Activated CD4-positive, alpha-beta T cell treated with anti-CD3 and anti-CD28 coated beads, Interleukin-2, amount 10 ng/mL, durations not matched to agents 7 days and 5 days (primary cell): ENCODE data around the gene CFAP46. TPM values are rescaled to one million over a fixed set of nuclear protein-coding genes. Genes with fewer than 3 reads are reported as not detected.

Source experiments
- CTCF ChIA-PET: fragments of 350-600 bp; sonication (Branson Sonifier 250); formaldehyde crosslinking; loops from one replicate; lab custom pipeline; 2021; ENCODE audit warnings: antibody characterized with exemption; lab: Charles Lee
- POLR2A ChIA-PET: fragments of 350-600 bp; sonication (Branson Sonifier 250); formaldehyde crosslinking; loops from one replicate; lab custom pipeline; 2021; ENCODE audit warnings: antibody characterized with exemption; lab: Charles Lee
- DNase-seq: peaks from one replicate; pipeline ENCODE4 v3.0.0-alpha.2; 2020
- H3K27ac Mint-ChIP-seq: one replicate; pipeline ENCODE4 v1.8.0; 2021; ENCODE audit warnings: mild to moderate bottlenecking, moderate library complexity, mixed read lengths
- H3K27me3 Mint-ChIP-seq: one replicate; pipeline ENCODE4 v1.8.0; 2021; ENCODE audit warnings: mixed read lengths
- H3K36me3 Mint-ChIP-seq: one replicate; pipeline ENCODE4 v1.8.0; 2021; ENCODE audit warnings: low read depth, mixed read lengths
- H3K4me1 Mint-ChIP-seq: one replicate; pipeline ENCODE4 v1.8.0; 2021; ENCODE audit warnings: mixed read lengths
- H3K4me3 Mint-ChIP-seq: one replicate; pipeline ENCODE4 v1.8.0; 2021; ENCODE audit warnings: mild to moderate bottlenecking, moderate library complexity, mixed read lengths
- H3K9me3 Mint-ChIP-seq: one replicate; pipeline ENCODE4 v1.8.0; 2021; ENCODE audit warnings: mixed read lengths
- total RNA-seq, 2 experiments: library from RNA; stranded (reverse); gene quantifications; one replicate each; pipeline ENCODE4 v1.2.3, GENCODE V29; 2021

CFAP46 gene
- total RNA-seq, 2 experiments from 2014 or later: not detected

DNA sequence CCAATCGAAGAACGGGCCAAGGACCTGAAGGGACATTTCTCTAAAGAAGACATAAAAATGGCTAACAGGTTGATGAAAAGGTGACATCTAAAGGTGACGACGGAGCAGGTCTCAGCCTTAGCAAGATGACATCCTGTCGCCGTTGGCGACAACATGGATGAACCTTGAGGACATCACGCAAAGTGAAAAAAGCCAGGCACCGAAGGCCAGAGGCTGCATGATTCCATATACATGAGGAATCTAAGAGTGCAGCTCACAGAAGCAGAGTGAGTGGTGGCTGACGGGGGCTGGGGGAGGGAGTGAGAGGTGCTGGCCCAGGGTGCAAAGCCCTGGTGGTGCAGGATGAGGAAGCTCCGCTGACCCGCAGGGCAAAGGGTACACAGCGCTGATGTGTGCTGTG is 122.3 kb downstream of the CFAP46 start:
- no peak overlapping the region for H3K4me3 Mint-ChIP-seq
- CTCF ChIA-PET: no interaction called here
- POLR2A ChIA-PET: no interaction called here
- H3K4me1 Mint-ChIP-seq: no peaks in the 10 kb centered on the region
- H3K27me3 Mint-ChIP-seq: no peaks in the 10 kb centered on the region
- no peak for DNase-seq
- no peaks in the 10 kb centered on the region for H3K36me3 Mint-ChIP-seq
- no peak overlapping the region for H3K27ac Mint-ChIP-seq
- H3K9me3 Mint-ChIP-seq: no peaks in the 10 kb centered on the region

DNA sequence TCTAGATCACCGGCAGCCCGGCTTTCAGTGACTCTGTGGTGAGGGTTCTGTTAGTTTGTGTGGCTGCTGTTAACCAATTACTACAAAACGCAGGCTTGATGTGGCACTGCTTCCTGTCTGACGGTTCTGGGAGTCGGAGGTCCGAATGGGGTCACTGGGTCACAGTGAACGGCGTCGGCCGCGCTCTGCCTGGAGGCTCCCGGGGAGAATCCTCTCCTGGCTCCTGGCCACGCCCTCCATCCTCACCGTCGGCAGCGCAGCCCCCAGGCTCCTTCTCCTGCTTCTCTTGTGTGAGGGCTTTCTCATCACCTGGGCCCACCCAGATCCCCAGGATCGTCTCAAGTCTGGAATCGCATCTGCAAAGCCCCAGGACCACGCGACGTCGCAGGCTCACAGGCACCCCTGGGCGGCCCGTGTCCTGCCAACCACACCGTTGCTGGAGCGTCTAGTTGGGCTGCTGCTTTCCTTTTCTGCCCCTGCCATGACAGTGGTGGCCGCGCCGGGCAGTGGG is 124.6 kb downstream of the CFAP46 start:
- H3K27me3 Mint-ChIP-seq: no peaks in the 10 kb centered on the region
- no peak overlapping the region for H3K4me3 Mint-ChIP-seq
- H3K4me1 Mint-ChIP-seq: no peaks in the 10 kb centered on the region
- ChIA-PET CTCF (no interaction called here), POLR2A (no interaction called here)
- H3K27ac Mint-ChIP-seq: no peak overlapping the region
- H3K36me3 Mint-ChIP-seq: no peaks in the 10 kb centered on the region
- no peaks in the 10 kb centered on the region for H3K9me3 Mint-ChIP-seq
- no peak for DNase-seq

DNA sequence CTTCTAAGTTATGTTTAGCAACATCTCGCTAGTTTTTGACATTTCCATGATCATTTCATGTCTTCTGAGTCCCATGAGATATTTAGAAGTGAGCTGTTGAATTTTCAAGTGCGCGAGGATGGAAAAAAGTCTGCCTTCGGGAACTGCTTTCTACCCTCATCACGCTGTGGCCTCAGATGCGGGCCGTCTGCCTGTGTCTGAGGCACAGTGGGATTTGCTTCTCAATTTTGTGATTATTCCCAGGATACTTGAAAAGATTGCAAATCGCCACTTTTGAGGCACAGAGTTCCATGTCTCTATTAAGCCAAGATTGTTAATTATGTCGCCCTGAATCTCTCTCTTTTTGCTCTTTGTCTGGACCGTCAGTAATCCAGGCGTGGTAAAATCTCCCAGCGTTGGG is 125.7 kb downstream of the CFAP46 start:
- H3K36me3 Mint-ChIP-seq: no peaks in the 10 kb centered on the region
- POLR2A ChIA-PET: no interaction called here

DNA sequence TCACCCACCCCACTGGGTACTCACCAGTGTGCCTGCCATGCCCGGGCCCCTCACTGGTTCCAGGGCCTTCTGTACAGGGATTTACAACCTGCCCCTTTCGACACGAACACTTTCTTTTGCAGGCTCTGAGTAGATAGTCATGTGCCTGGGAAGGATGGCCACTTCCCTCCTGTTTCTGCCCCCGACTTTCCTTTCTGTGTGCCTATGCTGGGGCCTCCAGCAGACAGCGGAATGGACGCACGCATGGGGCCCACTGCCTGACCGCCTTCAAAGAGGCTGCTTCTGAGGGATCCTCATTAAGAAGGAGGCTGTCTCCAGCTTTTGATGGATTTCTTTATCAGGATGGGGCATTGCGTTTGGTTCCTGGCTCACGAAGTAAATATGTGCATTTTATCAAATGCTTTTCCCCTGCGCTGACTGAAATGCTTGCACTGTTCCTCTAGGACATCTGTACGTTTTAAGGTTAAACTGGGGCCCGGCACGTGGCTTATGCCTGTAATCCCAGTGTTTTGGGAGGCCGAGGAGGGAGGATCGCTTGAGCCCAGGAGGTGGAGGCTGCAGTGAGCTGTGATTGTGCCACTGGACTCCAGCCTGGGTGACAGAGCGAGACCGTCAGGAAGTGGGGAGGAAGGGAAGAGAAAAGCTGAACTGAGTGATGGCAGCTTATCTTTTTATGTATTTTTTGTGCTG is 127.1 kb downstream of the CFAP46 start:
- H3K4me1 Mint-ChIP-seq: no peaks in the 10 kb centered on the region
- H3K4me3 Mint-ChIP-seq: no peak overlapping the region
- H3K36me3 Mint-ChIP-seq: no peaks in the 10 kb centered on the region
- H3K9me3 Mint-ChIP-seq: no peaks in the 10 kb centered on the region
- H3K27me3 Mint-ChIP-seq: no peaks in the 10 kb centered on the region
- POLR2A ChIA-PET: no interaction called here
- H3K27ac Mint-ChIP-seq: no peak overlapping the region
- CTCF ChIA-PET: no interaction called here
- DNase-seq: no peak

More for the DNA sequence above, 125.7 kb downstream of the CFAP46 start:
- no peak overlapping the region for H3K27ac Mint-ChIP-seq
- CTCF ChIA-PET: no interaction called here
- no peak overlapping the region for H3K4me3 Mint-ChIP-seq
- no peaks in the 10 kb centered on the region for H3K9me3 Mint-ChIP-seq
- H3K27me3 Mint-ChIP-seq: no peaks in the 10 kb centered on the region
- DNase-seq: no peak
- H3K4me1 Mint-ChIP-seq: no peaks in the 10 kb centered on the region

DNA sequence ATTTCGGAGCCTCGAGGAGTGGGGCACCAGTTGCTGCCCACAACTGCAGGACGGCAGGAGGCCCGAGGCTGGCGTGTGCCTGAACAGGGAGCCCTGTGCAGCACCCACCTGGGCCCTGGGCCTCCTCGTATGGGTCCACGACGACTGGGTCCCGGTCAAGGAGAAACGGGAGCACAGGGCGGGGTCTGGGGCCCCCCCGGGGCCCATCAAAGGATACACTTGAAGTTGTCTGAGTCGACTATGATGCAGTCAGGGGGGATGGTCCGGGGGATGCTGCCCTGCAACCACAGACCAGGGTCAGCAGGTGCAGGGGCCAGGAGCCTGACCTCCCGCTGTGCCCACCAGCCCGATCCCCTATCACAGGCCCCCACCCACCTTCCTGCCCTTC is 127.9 kb downstream of the CFAP46 start:
- ChIA-PET POLR2A (no interaction called here), CTCF (no interaction called here)
- Mint-ChIP-seq H3K27me3 (no peaks in the 10 kb centered on the region), H3K27ac (no peak overlapping the region), H3K36me3 (no peaks in the 10 kb centered on the region), H3K4me3 (no peak overlapping the region), H3K9me3 (no peaks in the 10 kb centered on the region), H3K4me1 (no peaks in the 10 kb centered on the region)
- DNase-seq: no peak

DNA sequence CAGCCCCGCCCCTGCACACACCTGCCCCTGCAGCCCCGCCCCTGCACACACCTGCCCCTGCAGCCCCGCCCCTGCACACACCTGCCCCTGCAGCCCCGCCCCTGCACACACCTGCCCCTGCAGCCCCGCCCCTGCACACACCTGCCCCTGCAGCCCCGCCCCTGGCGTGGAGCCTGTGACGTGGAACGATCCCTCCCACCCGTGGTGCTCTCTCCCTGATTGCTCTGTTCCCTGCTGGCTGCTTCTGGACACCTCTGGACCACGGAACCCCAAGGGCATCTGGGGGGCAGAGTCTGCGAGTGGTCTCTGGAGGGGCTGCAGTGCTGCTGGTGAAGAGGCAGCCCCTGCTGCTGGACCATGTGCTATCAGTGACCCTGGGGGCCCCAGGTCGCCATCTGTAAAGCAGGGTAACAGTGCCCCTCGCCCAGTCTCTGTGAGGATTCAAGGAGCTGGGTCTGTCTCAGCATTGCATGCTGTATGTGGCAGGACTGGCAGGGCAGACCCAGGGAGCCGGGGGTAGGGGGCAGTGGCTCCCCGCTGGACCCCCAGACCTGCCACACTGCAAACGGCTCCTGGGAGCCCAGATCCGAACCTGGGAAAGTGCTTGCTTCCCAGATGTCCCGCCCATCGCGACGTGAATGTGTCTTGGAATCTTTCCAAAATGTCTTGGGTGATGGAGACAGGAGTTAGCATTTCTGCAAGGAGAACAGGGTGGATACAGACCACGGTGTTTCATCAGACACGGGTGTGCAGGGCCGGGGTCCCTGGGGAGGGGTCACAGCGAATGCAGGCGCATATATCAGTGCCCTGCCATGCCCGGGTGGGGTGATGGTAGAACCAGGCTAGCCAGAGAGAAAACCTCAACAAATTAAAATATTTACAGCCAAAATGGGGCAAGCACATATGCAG is 128.6 kb downstream of the CFAP46 start:
- DNase-seq: no peak

DNA sequence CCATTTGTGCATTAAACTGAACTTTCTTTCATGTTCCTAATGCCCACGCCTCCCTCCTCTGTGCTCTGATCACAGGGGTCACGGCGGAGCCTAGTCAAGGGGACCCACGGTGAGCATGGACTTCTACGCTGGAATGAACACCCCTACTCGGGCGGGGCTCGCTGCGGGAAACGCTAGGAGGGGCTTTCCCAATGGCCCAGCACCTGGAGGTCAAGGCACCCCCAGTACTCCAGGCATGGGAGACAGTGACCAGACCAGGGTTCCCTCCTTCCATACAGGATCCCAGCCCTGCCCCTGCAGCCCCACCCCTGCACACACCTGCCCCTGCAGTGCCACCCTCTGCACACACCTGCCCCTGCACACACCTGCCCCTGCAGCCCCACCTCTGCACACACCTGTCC is 129.4 kb downstream of the CFAP46 start:
- Mint-ChIP-seq H3K27me3 (no peaks in the 10 kb centered on the region), H3K27ac (no peak overlapping the region), H3K4me1 (no peaks in the 10 kb centered on the region), H3K36me3 (no peaks in the 10 kb centered on the region), H3K4me3 (no peak overlapping the region), H3K9me3 (no peaks in the 10 kb centered on the region)
- ChIA-PET CTCF (no interaction called here), POLR2A (no interaction called here)
- DNase-seq: no peak

More for the DNA sequence above, 128.6 kb downstream of the CFAP46 start:
- no peaks in the 10 kb centered on the region for H3K36me3 Mint-ChIP-seq
- no peak overlapping the region for H3K27ac Mint-ChIP-seq
- no peaks in the 10 kb centered on the region for H3K4me1 Mint-ChIP-seq
- H3K27me3 Mint-ChIP-seq: no peaks in the 10 kb centered on the region
- CTCF ChIA-PET: no interaction called here
- H3K4me3 Mint-ChIP-seq: no peak overlapping the region
- POLR2A ChIA-PET: no interaction called here
- H3K9me3 Mint-ChIP-seq: no peaks in the 10 kb centered on the region

DNA sequence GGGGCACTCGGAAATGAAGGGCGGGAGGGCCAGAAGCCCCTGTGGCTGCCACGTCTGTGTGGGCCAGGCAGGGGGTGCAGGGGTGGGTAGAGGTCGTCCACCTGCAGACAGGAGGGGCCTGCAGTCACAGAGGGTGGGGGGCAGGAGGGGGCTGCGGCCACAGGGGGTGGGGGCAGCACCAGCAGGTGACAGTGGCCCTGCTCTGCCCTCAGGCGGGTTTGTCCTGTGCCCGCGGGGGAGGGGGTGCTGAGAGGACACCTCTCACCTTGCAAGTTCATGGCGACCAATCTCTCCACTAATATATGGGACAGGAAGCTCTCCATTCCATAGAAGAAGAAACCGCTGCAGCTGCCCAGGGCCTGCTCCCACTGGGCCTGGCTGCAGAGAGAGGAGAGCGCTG is 129.8 kb downstream of the CFAP46 start:
- POLR2A ChIA-PET: no interaction called here
- CTCF ChIA-PET: interaction anchor here (0.6 kb wide), 1 partner anchor 450 kb away, joined by 3 read pairs; no protein-coding TSS in a partner anchor
- Mint-ChIP-seq H3K27me3 (no peaks in the 10 kb centered on the region), H3K4me3 (no peak overlapping the region), H3K9me3 (no peaks in the 10 kb centered on the region), H3K4me1 (no peaks in the 10 kb centered on the region), H3K36me3 (no peaks in the 10 kb centered on the region), H3K27ac (no peak overlapping the region)
- no peak for DNase-seq

DNA sequence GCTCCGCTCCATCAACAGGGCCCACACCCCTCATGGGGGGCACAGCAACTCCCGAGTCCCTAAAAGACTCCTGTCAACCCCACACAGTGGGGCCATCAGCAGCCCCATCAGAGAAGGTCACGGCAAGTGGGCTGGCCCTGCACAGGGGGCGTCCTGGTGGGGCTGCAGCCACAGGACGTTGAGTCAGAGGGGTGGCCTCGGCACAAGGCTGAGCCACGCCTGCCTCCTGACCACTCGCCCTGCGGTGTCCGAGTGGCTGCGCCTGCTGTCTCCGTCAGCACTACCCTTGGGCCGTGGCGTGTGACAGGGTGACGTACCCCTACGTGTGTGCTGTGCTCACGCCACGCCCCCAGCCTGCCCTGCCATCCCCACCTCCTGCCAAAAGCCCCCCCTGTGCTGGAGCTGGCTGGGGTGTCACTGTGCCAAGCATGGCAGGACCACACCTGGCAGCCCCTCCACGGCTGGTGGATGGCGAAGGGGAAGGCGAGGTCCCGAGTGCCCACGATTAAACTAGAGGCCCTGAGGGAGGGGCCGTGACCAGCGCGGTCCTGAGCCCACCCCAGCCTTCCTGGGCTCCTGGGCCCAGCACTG is 130.4 kb downstream of the CFAP46 start:
- Mint-ChIP-seq H3K27me3 (no peaks in the 10 kb centered on the region), H3K4me1 (no peaks in the 10 kb centered on the region), H3K27ac (no peak overlapping the region), H3K4me3 (no peak overlapping the region), H3K9me3 (no peaks in the 10 kb centered on the region), H3K36me3 (no peaks in the 10 kb centered on the region)
- no peak for DNase-seq
- CTCF ChIA-PET: interaction anchor here (0.6 to 1.5 kb wide), 2 partner anchors 16 to 449 kb away, joined by 3 read pairs; no protein-coding TSS in a partner anchor
- POLR2A ChIA-PET: no interaction called here

DNA sequence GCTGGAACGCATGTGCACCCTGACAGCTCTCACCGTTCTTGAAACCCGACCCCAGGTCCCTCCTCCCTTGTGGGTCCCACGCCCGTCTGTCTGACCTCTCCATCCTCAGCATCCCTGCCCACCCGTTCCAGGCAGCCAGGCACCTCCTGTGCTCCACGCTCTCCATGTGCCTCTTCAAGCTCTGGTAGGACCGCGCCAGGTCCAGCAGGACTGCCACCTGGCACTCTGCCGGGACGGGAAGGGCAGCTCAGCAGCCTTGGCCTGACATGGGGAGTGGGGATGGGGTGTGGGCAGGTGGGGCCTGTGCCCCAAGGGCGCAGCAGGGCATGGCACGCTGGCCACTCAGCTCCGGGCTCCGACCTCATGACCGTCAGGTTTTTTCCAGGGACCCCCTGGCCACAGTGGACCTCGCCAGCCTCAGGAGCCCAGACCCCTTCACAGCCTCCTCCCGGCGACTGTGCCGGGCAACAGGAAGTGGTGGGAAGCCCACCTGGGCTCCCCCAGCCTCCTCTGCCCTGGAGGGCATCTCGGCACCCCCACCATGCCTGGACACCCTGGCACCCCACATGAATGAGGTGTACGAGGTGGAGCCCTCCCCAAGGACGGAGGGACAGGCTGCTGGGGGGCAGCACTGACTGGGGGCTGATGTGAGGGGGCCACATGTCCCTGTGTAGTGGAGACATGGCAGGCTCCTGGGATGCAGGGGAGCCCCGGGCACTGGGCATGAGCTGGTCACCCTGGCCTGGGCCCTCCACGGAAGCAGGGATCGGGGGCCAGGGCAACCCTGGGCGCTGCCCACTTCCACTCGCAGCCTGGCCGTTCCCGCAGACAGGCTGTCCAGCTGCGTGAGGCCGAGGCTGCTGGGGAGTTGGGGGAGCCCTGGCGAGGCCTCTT is 131.3 kb downstream of the CFAP46 start:
- Mint-ChIP-seq H3K27me3 (no peaks in the 10 kb centered on the region), H3K27ac (no peak overlapping the region), H3K4me1 (no peaks in the 10 kb centered on the region), H3K36me3 (no peaks in the 10 kb centered on the region), H3K4me3 (no peak overlapping the region), H3K9me3 (no peaks in the 10 kb centered on the region)
- no peak for DNase-seq
- CTCF ChIA-PET: interaction anchor here (1.5 kb wide), 1 partner anchor 15 kb away, joined by 3 read pairs; no protein-coding TSS in a partner anchor
- POLR2A ChIA-PET: no interaction called here

DNA sequence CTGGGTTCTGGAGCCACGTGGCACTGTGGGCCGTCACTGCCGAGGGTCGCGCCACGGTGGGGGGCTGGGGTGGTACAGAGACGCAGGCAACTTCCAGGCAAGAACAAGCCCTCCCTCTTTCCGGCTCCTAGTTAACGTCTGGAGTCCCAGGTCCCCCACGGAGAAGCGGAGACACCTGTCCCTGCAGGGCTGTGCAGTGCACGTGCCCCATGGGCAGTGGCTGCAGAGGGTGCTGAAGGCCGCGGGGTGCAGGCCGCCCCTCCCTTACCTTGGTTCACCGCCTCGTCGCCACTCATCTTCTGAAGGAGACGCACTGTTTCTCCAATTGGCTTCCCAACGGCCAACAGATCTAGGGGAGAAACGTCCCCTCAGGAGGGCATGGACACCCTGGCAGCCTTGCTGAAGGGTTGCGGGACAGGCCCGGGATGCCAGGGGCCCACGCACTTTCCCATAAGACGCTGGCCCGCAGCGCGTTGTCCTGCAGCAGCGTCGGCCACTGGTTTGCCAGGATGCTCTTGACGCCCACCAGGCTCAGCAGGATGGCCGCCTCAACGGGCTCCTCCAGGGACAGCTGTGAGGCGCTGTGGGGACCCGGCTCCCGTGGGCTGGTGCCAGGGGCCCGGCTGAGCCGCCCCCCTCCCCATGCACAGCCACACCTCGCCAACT is 132.1 kb downstream of the CFAP46 start:
- POLR2A ChIA-PET: no interaction called here
- Mint-ChIP-seq H3K4me1 (no peaks in the 10 kb centered on the region), H3K36me3 (no peaks in the 10 kb centered on the region), H3K27ac (no peak overlapping the region), H3K9me3 (no peaks in the 10 kb centered on the region), H3K4me3 (no peak overlapping the region), H3K27me3 (no peaks in the 10 kb centered on the region)
- DNase-seq: no peak
- CTCF ChIA-PET: interaction anchor here (1.5 kb wide), 1 partner anchor 14 kb away, joined by 3 read pairs; no protein-coding TSS in a partner anchor
